Activated T-cell treated with anti-CD3 and anti-CD28 coated beads, Interleukin-2, amount 50 U/mL, for 1 hour (primary cell): ENCODE results near the gene UQCRH.

Experiments used
- DNase-seq: peaks from one replicate; pipeline ENCODE4 v3.0.0-alpha.2; 2020

UQCRH gene

DNA sequence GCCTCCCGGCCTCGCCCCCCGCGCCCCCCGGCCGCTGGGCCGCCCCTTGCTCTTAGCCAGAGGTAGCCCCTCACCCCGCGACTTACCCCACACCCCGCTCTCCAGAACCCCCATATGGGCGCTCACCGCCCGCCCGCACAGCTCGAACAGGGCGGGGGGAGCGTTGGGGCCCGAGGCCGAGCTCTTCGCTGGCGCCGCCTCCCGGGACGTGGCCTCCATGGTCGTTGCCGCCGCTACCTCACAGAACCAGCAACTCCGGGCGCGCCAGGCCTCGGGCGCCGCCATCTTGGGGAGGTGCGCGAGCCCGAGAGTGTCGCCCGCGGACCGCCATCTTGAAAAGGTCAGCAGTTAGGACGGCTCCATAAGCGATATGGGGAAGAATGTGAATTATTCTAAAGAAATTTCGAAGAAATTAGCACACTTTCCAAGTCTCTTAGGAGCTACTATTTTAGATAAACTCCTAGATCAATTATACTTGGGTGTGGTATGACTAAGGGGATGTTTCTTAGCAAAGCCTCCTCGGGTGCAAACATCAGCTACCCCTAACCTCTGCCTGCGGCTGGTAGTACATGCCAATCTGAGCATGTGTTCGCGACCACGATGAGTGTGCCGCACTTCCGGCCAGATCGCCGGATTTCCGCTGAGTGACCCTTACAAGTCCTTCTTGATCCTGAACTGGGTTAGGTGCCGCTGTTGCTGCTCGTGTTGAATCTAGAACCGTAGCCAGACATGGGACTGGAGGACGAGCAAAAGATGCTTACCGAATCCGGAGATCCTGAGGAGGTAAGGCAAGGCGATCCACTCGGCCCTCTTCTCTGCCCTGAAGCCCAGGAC, at the start of gene UQCRH, which contains the start of gene LRRC41:
UQCRH (plus strand) TSS at position 661 of the 834 bp plus-strand sequence; CDS start at position 730, 69 bp downstream.
LRRC41 (minus strand) TSS at position 579 of the 834 bp plus-strand sequence; CDS start at position 285, 294 bp downstream.
- DNase-seq, result peak; percentile 96

DNA sequence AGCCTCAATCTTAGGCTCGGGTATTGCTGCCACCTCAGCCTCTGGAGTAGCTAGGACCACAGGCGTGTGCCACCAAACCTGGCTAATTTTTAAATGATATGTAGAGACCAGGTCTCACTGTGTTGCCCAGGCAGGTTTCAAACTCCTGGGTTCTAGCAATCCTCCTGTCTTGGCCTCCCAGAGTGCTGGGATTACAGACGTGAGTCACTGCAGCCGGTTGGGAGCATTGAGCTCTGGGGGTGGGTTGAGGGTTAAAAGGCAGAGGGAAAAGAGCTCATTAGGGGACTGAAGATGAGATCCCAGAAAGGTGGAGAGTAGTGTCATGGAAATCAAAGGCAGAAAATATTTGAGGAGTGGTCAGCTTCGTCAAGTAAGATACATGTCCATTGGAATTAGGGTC, 48.8 kb upstream of the UQCRH start:
- no peak for DNase-seq

DNA sequence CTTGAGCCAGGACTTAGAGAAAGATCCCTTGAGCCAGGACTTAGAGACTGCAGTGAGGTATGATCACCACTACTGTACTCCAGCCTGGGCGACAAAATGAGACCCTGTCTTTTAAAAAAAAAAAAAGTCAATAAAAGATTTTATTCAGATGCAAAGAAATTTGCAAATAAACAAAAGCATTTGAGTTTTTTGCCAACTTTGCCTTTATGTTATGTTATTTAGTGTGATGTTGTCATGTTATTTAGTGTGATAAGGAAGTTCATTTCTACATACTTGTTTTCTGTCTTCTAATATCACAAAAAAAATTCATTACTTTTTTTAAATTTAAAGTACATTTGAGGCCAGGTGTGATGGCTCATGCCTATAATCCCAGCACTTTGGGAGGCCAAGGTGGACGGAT, 47.0 kb upstream of the UQCRH start:
- DNase-seq, result no peak

DNA sequence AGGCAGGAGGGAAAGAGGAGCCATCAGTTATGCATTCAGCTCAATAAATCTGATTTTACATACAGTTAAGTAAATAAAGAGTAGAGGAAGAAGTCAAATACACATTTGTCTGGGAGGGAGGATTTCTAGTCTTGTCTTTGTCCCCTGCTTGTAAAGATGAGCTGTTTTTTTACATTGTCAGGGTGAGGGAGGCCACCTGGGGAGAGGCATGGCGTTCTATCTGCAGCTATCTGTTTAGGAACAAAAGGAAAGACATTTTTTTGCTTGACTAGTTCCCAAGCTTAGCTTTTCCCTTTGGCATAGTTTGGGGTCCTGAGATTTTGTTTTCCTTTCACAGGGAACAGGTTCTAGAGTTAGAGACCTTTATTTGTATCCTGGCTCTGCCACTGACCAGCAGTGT, 41.0 kb upstream of the UQCRH start:
- no peak for DNase-seq

DNA sequence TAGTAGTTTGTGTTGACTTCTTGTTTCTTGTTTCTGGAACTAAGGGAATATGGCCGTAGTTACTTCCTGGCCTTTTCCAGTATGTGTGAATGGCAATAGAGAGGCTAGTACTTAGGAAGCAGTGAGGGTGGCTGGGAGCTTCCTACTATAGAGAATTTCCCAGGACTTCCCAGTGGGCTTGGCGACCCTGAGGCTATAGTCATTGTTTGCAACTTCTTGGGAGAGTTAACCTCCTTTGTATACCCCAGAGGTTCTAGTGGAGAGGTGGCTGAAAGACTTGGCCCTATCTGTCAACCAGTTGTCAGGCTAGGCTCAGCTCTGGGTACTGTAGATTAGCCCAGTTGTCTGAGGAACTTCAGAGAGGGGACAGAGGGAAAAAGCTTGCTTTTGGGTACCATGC, 40.4 kb upstream of the UQCRH start:
- DNase-seq, result no peak

DNA sequence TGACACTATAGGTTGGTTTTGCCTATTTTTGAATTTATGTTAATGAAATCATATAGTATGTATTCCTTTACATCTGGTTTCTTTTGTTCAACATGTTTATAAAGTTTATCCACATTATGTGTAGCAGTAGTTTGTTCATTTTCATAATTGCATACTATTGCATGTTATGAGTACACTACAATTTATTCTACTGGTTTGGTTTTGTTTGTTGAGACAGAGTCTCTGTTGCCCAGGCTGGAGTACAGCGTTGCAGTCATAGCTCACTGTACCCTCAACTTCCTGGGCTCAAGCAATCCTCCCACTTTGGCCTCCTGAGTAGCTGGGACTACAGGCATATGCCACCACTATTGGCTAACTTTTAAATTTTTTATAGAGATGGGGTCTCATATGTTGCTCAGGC, 34.9 kb upstream of the UQCRH start:
- no peak for DNase-seq

DNA sequence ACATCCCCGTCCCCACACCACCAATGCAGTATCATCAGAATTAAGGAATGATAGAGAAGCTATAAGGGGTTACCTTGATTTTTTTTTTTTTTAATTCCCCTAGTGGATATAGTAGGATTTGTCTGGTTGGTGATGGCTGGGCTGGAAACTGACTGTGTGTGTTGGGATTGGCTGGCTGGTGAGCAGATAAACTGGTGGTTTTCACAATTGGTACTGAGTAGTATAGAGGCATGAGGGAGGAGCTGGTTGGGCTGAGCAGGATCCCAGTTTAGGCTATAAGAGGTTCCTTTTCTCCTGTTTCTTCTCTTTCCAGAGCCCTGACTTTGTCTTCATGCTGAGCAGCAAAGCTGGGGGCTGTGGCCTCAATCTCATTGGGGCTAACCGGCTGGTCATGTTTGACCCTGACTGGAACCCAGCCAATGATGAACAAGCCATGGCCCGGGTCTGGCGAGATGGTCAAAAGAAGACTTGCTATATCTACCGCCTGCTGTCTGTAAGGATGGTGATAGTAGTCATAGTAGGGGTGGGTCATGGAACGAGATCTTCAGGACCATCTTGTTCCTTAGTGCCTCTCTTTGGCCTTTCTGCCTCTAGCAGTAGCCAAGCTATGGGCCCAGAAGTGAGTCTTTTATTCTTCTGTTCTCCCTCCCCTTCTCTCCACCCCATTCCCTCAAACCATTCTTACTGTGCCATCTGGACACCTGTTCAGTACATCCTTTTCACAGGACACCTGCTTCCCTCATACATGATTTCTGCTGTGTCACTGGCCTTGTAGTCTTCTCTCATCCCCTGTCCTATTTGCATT, 29.1 kb upstream of the UQCRH start:
- DNase-seq, result no peak

DNA sequence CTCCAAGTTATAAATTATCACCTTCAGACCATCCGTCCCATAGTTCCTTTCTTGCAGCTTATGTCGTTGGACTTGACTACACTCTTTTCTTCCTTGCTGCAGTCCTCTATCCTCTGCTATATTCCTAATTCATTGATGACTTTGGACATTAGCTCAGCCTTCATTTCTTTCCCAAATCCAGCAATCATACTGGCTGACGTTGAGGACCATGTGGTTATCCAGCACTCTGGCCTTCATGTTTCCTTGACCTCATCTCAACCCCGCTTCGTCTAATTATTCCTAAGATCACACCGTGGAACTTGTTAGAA, 28.5 kb upstream of the UQCRH start:
- no peak for DNase-seq

DNA sequence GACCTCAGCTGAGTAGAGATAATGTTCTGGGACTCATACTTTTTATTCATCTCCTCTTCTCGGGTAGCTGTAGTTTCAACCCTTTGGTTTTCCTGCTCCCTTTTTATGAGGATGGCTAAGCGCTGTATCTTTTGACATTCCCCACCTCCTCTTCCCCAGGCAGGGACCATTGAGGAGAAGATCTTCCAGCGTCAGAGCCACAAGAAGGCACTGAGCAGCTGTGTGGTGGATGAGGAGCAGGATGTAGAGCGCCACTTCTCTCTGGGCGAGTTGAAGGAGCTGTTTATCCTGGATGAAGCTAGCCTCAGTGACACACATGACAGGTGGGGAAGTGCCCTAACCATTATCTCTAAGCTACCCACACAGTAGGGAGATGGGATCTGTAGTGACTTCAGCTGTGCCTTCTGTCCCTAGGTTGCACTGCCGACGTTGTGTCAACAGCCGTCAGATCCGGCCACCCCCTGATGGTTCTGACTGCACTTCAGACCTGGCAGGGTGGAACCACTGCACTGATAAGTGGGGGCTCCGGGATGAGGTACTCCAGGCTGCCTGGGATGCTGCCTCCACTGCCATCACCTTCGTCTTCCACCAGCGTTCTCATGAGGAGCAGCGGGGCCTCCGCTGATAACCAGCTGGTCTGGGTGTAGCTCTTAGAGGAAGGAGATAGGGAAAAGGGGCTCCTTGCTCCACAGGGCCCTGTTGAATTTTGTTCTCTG, 25.7 kb upstream of the UQCRH start:
- DNase-seq, result no peak

DNA sequence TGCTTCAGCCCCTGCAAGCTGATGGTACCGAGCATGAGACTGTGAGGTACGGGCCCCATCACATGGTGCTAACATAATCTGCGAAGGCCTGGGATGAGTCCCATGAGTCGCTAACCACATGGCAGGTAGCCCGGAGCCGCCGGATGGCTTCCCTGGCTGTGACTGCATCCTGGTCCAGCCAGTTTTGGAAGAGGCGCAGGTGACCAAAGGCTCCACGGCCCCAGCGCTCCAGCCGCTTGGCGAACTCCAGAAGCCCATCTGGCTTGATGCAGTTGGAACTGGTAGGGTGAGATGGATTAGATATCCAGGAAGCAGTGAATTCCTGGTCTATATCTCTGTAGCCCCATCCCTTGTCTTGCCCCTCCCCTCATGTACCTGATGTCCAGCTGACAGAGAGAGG, 24.7 kb upstream of the UQCRH start:
- no peak for DNase-seq

DNA sequence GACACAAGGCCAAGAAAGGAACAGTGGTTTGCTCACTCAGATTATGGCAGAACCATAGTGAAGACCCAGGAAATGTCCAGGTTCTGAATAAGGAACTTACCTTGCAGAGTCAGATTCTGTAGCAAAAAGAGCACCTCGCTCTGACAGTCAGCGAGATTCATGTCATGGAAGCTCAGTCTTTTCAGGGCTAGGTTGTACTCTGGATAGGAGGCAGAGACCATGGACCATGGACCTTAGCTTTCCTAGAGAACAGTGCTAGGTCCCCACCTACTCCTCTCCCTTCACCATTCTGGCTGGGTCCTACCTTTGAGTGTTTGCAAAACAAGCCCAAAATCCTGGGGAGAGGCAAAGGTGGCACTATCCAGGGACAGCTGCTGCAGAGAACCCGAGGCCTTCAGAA, 23.4 kb upstream of the UQCRH start:
- DNase-seq, result no peak

DNA sequence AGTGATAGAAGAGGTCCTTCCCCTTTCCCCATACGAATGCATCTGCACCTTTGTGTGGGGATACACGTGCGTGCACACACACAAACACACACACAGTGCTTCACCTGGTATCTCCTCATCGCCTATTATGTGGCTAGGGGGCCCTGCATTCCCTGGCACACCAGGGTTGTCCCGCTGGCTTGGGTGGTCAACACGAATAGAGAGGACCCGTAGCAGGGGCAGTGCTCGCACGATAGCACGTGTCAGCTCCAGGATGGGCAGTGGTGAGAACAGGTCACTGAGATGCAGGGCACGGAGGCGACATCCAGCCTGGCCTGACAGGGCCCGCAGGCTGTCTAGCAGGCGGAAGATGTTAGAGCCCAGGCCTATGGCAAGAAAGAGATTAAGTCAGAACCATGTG, 22.5 kb upstream of the UQCRH start:
- no peak for DNase-seq

DNA sequence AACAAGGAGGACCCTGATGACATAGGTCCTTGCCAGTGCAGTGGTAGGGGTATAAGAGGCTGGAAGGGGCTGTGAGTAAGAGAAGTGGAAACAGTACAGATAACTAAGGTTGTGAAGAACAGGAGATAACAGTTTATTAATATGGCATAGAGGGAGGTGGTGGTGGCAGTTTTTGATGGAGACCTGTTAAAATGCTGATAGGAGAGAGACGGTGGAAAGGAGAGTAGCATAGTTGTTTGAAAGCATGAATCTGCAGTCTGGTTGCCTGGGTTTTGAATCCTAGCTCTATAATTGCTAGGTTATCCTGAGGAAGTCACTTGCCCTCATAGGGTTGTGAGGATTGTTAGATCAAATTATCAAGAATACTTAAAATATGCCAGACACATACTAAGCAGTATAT, 19.4 kb upstream of the UQCRH start:
- no peak for DNase-seq

DNA sequence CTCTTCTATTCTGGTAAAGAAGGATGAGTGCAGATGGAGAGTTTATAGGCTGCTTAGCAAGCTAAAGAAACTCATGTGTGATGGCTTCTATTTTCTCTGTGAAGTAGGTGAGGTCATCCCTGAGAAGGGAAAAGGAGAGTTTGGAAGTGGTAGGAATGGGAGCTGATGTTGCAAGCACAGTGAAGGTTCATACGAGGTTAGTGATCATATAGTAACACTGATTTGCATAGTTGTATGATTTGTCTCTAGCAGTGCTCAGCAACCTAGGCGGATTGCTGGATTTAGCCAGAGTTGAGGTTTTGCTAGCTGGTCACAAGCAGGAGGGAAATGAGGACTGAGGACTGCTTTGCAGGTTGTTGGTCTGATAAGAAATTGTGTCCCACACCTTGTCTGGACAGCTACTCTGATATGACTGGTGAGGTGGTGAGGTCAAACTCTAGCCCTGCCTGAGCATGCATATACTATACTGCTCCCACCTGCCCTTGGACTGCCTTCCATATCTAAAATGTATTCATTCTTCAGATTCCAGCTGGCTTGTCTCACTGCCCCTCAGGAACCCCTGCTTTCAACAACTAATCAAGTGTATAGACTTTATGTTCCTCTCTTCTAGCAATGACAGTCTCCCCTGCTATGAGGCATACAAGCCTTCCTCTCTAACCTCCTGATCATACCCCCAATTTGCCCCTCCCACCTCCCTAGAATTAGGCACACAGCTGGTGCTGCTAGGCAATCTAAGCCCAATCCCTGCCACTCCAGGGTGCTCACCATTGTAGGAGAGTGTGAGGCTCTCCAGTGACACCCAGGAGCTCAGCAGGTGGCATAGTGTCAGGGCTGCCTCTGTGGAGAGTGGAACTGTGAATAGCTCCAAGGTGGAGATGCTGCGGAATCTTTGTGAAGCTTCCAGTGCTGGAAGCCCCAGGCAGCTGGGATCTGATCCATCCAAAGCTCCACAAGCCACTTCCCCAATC, 18.6 kb upstream of the UQCRH start:
- DNase-seq, result no peak

DNA sequence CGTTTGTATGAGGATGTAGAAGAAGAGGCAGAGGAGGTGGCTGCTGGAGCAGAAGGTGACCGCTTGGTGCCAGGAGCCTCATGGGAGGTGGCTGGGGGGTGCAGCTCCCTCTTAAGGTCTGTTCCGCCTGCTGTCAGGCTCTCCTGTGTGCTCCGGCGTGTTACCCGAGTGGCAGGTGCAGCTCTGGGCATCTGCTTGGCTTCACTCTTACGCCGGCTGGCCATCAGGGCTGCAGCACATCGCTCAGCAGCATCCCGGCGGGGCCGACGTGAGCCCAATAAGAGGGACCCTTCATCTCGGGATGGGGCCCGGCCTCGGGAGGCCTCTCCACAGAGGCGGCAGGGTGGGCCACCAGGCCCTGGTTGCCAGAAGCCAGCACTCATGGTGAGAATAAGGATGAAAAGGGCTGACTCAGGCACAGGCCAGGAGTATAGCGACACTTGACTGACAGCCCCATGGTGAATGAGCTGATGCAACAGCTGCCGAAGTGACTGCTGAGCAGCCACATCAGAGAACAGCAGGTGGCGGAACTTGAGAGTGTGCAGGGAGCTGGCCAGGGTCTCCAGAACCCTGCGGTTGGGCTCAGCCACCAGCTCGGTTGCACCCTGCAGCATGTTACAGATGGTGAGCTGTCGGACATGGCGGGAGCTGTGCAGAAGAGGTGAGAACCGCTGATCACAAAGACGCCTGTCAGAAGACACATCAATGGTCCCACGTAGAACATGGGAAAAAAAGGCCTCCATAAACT, 17.6 kb upstream of the UQCRH start:
- peak; percentile 31 for DNase-seq

DNA sequence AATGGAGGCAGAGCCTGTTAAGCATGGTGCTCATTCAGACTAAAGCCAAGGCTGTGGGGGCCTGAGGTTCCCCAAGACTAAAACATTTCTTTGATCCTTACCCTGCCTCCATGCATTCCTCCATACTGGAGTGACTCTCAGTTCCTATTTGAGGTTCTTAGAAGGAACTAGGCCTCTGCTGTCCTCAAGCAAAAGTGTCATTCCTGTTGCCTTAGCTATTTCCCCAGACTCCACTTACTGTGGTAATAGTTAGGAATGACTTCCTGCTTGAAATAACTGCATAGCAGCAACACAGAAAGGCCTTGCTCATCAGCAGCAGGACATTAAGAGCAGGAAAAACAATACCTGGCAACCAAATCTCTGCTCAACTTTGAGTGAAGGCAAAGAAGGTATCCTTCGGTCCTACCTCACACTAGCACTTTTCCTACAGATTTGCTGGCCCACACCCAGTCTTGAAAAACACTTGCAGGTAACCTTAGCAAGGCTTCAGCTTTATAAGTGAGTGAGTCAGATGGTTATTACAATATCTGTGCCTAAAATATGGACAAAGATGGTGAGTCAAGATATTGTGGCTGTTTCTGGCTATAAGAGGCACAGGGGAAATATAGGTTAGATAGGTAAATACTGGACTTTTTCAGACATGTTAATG, 14.9 kb upstream of the UQCRH start:
- no peak for DNase-seq

DNA sequence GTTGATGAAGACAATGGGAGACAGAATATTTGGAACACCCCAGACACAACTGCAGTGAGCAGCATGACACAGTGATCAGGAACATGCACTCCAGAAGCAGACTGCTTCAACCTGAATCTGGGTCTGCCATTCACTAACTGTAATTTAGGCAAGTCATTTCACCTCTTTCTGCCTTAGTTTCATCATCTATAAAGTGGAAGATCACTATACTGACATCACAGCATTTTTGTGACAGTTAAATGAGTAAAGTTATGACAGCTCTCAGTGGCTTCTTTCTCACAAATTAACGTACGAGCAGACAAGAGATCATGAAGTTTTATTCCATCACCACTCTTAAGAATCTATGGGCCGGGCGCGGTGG, 14.4 kb upstream of the UQCRH start:
- no peak for DNase-seq

DNA sequence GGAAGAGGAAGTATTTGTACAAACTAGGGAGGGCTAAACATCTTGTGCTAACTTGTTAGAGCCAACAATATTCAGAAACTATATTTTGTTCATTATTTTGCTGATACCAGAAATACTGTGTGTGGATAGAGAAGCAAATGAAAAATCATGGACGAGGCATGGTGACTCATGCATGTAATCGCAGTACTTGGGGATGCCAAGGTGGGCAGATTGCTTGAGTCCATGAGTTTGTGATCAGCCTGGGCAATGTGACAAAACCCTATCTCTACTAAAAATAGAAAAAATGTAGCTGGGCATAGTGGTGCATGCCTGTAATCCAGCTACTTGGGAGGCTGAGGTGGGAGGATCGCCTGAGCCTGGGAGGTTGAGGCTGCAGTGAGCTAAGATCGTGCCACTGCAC, 13.5 kb upstream of the UQCRH start:
- no peak for DNase-seq

DNA sequence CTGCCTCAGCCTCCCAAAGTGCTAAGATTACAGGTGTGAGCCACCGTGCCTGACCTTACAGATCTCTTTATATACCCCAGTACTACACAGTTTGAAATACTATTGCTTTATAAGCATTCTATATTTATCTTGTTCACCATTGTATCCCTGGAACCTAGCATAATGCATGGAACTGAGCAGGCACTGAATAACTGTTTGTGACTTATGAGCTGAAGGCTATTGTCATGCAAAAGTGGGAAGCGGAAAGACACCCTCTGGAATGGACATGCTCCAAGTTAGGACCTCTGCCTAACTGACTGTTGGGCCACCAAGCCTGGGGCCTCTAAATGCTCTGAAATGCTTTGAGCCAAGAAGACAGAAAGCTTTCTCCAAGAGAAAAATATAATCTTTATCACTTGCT, 8.2 kb upstream of the UQCRH start:
- no peak for DNase-seq

DNA sequence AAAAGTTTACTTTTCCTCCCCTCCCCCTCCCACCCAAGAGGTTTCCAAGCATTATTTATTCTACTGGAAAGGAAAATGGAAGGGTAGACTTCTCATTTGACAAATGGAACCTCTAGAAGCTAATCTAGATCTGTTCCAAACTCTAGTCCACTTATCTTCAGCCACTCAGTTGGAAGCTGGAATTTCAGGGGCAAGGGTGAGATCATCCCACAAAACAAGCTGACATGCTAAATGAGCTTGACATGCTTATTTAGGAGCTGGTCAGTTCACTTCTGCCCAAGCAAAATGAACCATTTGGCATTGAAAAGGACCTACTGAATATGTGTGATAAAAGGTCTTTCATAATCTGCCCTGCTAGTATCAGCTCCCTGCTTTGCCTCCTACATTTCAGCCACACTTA, 5.1 kb upstream of the UQCRH start:
- no peak for DNase-seq

DNA sequence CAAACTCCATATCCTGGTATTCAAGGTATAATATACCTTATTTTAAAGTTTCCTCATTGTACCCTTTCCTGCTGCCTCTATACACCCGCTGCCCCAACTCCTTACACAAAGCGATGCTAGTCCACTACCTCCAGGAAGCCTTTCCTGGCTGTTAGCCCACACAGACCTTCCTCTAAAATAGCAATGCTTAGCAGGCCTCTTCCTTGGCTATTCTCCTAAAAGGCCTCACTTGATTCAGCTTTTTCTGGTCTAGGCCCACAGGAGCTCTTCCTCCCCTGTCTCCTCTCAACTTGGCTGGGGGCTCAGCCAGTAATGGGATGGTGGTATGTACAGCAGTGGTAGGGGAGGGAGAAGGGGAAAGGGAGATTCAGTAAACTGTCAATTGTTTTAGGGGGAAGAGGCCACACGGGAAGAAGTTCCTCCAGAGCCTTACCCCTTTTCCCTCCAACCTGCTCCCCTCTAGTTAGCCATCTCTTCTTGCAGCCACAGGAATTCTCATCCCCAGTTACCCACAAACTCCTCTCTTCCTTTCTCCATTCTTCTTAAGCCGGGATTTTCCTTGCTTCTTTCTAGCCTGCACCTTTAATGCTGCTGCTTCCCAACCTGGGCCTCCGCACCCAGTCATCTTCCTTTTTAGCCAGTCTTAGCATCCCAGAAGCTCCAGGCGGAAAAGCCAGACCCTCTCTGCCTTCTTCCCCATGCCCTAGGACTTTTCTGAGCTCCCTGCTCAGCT, 2.7 kb upstream of the UQCRH start:
- no peak for DNase-seq
